AG04450 (cell line): ENCODE data around the gene TMEM242. TPM values are rescaled to one million over a fixed set of nuclear protein-coding genes. Genes with fewer than 3 reads are reported as not detected.

ENCODE experiments used
- CTCF ChIA-PET: fragments of 300-600, 350-600 bp; formaldehyde crosslinking; extraction: SDS; loops from one replicate; lab custom pipeline; 2022; ENCODE audit warnings: antibody characterized with exemption, inconsistent platforms; lab: Charles Lee
- POLR2A ChIA-PET: fragments of 350-600 bp; formaldehyde crosslinking; extraction: SDS; loops from one replicate; lab custom pipeline; 2021; ENCODE audit warnings: antibody characterized with exemption, inconsistent platforms; lab: Yijun Ruan, JAX
- DNase-seq: peaks from one replicate; pipeline ENCODE4 v3.0.0-alpha.2; 2011; ENCODE audit warnings: low read depth, low spot score
- H3K27ac ChIP-seq: one replicate; pipeline ENCODE4 v1.5.1; 2012; ENCODE audit warnings: low read depth, low read length, control low read depth
- H3K27me3 ChIP-seq: one replicate; pipeline ENCODE4 v1.6.0; 2012; ENCODE audit warnings: low read length; ENCODE audit not compliant: control insufficient read depth, insufficient read depth
- H3K4me3 ChIP-seq: 2 replicates; pipeline ENCODE4 v1.5.1; 2011; ENCODE audit warnings: mild to moderate bottlenecking, low read depth, low read length, control low read depth
- H3K9me3 ChIP-seq: 2 replicates; pipeline ENCODE4 v1.5.1; 2012; ENCODE audit warnings: low read length; ENCODE audit not compliant: control insufficient read depth, insufficient read depth
- CTCF ChIP-seq: IDR thresholded peaks from 2 replicates; pipeline ENCODE4 v1.5.1; 2011; ENCODE audit warnings: low read depth, low read length, control low read depth, inconsistent platforms
- polyA plus RNA-seq: library from polyadenylated mRNA; depleted of rRNA; stranded (reverse); fragments of >200 nt; gene quantifications from 2 replicates; pipeline ENCODE4 v1.2.3, GENCODE V29; 2011

The TMEM242 gene
- polyA plus RNA-seq, 1 experiment = 8.6 TPM

DNA sequence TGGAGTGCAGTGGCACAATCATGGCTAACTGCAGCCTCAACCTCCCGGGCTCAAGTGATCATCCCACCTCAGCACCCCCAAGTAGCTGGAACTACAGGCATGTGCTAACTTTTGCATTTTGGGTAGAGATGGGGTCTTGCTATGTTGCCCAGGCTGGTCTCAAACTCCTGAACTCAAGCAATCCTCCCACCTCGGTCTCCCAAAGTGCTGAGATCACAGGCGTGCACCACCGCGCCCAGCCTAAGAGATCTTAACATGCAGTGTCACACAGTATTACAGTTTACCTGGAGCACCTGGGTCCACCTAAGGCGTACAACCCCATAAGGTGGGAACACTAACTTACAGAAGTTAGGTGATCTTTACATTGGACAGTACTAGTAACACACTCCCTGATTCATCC, 29.5 kb downstream of the TMEM242 start:
- H3K27me3 ChIP-seq = no peaks in the 10 kb centered on the region
- no peak for DNase-seq
- H3K4me3 ChIP-seq = no peak overlapping the region
- ChIA-PET POLR2A (no interaction called here), CTCF (no interaction called here)
- TF ChIP-seq CTCF = no peak
- no peak overlapping the region for H3K27ac ChIP-seq
- H3K9me3 ChIP-seq = no peaks in the 10 kb centered on the region

- POLR2A ChIA-PET = no interaction called here
- no peak for DNase-seq
- no peak for TF ChIP-seq CTCF
- H3K27me3 ChIP-seq = no peaks in the 10 kb centered on the region
- H3K4me3 ChIP-seq = no peak overlapping the region
- no peaks in the 10 kb centered on the region for H3K9me3 ChIP-seq
- no peak overlapping the region for H3K27ac ChIP-seq
- CTCF ChIA-PET = no interaction called here
Measured at GRCh38 chr6:157292202-157292601, 31.1 kb downstream of the TMEM242 start.

DNA sequence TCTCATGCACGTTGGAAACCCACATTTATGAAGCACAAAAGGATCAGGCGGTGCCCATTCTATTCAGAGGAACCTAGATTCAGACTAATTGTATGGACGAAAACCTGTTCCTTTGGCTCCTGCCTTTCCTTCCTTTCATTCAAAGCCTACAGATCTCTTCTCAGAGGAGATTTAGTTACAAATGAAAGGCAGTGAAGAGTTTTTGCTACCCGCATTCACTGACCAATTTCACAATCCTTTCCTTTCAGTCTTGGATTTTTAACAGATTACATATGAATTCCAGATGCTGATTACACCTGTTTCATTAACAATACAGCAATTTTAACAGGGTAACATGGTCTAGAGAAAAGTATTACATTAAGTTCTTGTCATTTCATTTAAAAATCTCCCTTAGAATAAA, 32.0 kb downstream of the TMEM242 start:
- CTCF ChIA-PET = no interaction called here
- POLR2A ChIA-PET = no interaction called here
- H3K9me3 ChIP-seq = no peaks in the 10 kb centered on the region
- no peak for DNase-seq
- no peak overlapping the region for H3K27ac ChIP-seq
- no peaks in the 10 kb centered on the region for H3K27me3 ChIP-seq
- no peak for TF ChIP-seq CTCF
- H3K4me3 ChIP-seq = no peak overlapping the region

- TF ChIP-seq CTCF = no peak
- CTCF ChIA-PET = no interaction called here
- no peak for DNase-seq
- POLR2A ChIA-PET = no interaction called here
- Histone ChIP-seq H3K9me3 (no peaks in the 10 kb centered on the region), H3K27me3 (no peaks in the 10 kb centered on the region), H3K4me3 (no peak overlapping the region), H3K27ac (no peak overlapping the region)
Measured at GRCh38 chr6:157290797-157291196, 32.5 kb downstream of the TMEM242 start.

- no peak overlapping the region for H3K4me3 ChIP-seq
- no peak overlapping the region for H3K27ac ChIP-seq
- ChIA-PET POLR2A (no interaction called here), CTCF (interaction anchor here (0.8 to 1.0 kb wide), 2 partner anchors 9 to 15 kb away, joined by 3 to 6 read pairs; no protein-coding TSS in a partner anchor)
- H3K9me3 ChIP-seq = no peaks in the 10 kb centered on the region
- DNase-seq = no peak
- H3K27me3 ChIP-seq = no peaks in the 10 kb centered on the region
- no peak for TF ChIP-seq CTCF
Measured at GRCh38 chr6:157289764-157290163, 33.6 kb downstream of the TMEM242 start.
